Smooth muscle cell (in vitro differentiated cells): ENCODE data around the gene RFPL3. TPM values are rescaled to one million over a fixed set of nuclear protein-coding genes. Genes with fewer than 3 reads are reported as not detected.
"Not testable (repeated sequence)": the region's sequence is repeated elsewhere in the genome, so short reads cannot be mapped to it uniquely, and the experiment has no call there.

Experiments used
- DNase-seq: peaks from one replicate; lab custom pipeline; 2025; ENCODE audit not compliant: unreplicated experiment; lab: John Stamatoyannopoulos, UW
- H2AFZ ChIP-seq: fragments of 200-600 bp; sonication (generic); 2 replicates; pipeline ENCODE4 v1.6.0; 2016; ENCODE audit warnings: antibody characterized with exemption, low read depth, mild to moderate bottlenecking
- H3F3A ChIP-seq: fragments of 200-600 bp; sonication (generic); 2 replicates; pipeline ENCODE4 v1.6.0; 2017; ENCODE audit warnings: antibody characterized with exemption, low read depth
- H3K27ac ChIP-seq: fragments of 200-600 bp; sonication (generic); 2 replicates; pipeline ENCODE4 v1.5.1; 2016; ENCODE audit warnings: low read depth, mild to moderate bottlenecking
- H3K27me3 ChIP-seq: fragments of 200-600 bp; sonication (generic); 2 replicates; pipeline ENCODE4 v1.6.1; 2016; ENCODE audit warnings: low read depth, mild to moderate bottlenecking
- H3K36me3 ChIP-seq: fragments of 200-600 bp; sonication (generic); 2 replicates; pipeline ENCODE4 v1.5.1; 2016; ENCODE audit warnings: low read depth
- H3K4me1 ChIP-seq: fragments of 200-600 bp; sonication (generic); 2 replicates; pipeline ENCODE4 v1.5.1; 2016; ENCODE audit warnings: low read depth
- H3K4me2 ChIP-seq: fragments of 200-600 bp; sonication (generic); 2 replicates; pipeline ENCODE4 v1.6.0; 2016; ENCODE audit warnings: mild to moderate bottlenecking
- H3K4me3 ChIP-seq: fragments of 200-600 bp; sonication (generic); 2 replicates; pipeline ENCODE4 v1.5.1; 2016; ENCODE audit warnings: mild to moderate bottlenecking
- H3K79me2 ChIP-seq: fragments of 200-600 bp; sonication (generic); 2 replicates; pipeline ENCODE4 v1.6.0; 2016; ENCODE audit warnings: low read depth, mild to moderate bottlenecking
- H3K9ac ChIP-seq: fragments of 200-600 bp; sonication (generic); 2 replicates; pipeline ENCODE4 v1.6.0; 2016; ENCODE audit warnings: low read depth
- H3K9me3 ChIP-seq: fragments of 200-600 bp; sonication (generic); replicated peaks from 2 replicates; pipeline ENCODE4 v1.5.1; 2016; ENCODE audit warnings: low read depth
- H4K20me1 ChIP-seq: fragments of 200-600 bp; sonication (generic); 2 replicates; pipeline ENCODE4 v1.6.0; 2016; ENCODE audit warnings: low read depth
- CTCF ChIP-seq: fragments of 200-600 bp; sonication (generic); IDR thresholded peaks from 2 replicates; pipeline ENCODE4 v1.5.1; 2017; ENCODE audit warnings: borderline replicate concordance, mild to moderate bottlenecking, antibody characterized with exemption; ENCODE audit not compliant: insufficient read depth, poor library complexity, severe bottlenecking
- WGBS: methylation state at CpG from one replicate; pipeline ENCODE4 v1.1.7; 2016; ENCODE audit warnings: low lambda C conversion rate; 5-methylcytosine and 5-hydroxymethylcytosine counted together
- polyA plus RNA-seq: library from polyadenylated mRNA; unstranded; fragments of >200 nt; fragmentation: Nextera tagmentation; extraction: Ambion mirVana; gene quantifications from 2 replicates; pipeline ENCODE4 v1.2.1, GENCODE V29; 2016
- total RNA-seq: library from RNA; depleted of rRNA; stranded (reverse); fragments of >200 nt; gene quantifications from 2 replicates; pipeline ENCODE4 v1.2.3, GENCODE V29; 2014

The RFPL3 gene
- total RNA-seq (not detected in 2 replicates), polyA plus RNA-seq (0.26 TPM in 1 of 2 replicates, not detected in the other)

GRCh38 chr22:32357567-32357966 is at the start of gene RFPL3:
Gene RFPL3, plus strand, starts transcription at chr22:32357867. Its CDS starts 205 bp downstream, at chr22:32358072.
- H4K20me1 ChIP-seq, H3K4me1 ChIP-seq, H3K79me2 ChIP-seq, H3K36me3 ChIP-seq, H3K4me2 ChIP-seq, H3K9ac ChIP-seq, H3K9me3 ChIP-seq, H3F3A ChIP-seq, H3K27ac ChIP-seq, H3K27me3 ChIP-seq, H2AFZ ChIP-seq, DNase-seq, H3K4me3 ChIP-seq: not testable (repeated sequence)
- 78% methylated on average over 9 of the region's 9 CpGs for WGBS

GRCh38 chr22:32308191-32308590 is 49.5 kb upstream of the RFPL3 start:
- no peak overlapping the region for H3K9ac ChIP-seq
- no peaks in the 10 kb centered on the region for H3K79me2 ChIP-seq
- no peak overlapping the region for H2AFZ ChIP-seq
- no peaks in the 10 kb centered on the region for H4K20me1 ChIP-seq
- DNase-seq: no peak
- H3K4me3 ChIP-seq: no peak overlapping the region
- peaks cover 1% of the 10 kb centered on the region for H3K27me3 ChIP-seq
- no peaks in the 10 kb centered on the region for H3K36me3 ChIP-seq
- no peak overlapping the region for H3K4me2 ChIP-seq
- H3K9me3 ChIP-seq: no peaks in the 10 kb centered on the region
- WGBS: 87% methylated on average over 7 of the region's 7 CpGs
- H3K4me1 ChIP-seq: no peaks in the 10 kb centered on the region
- no peak for TF ChIP-seq CTCF
- H3K27ac ChIP-seq: no peak overlapping the region
- no peaks in the 10 kb centered on the region for H3F3A ChIP-seq

- Histone ChIP-seq H2AFZ (no peak overlapping the region), H4K20me1 (no peaks in the 10 kb centered on the region), H3K9me3 (no peaks in the 10 kb centered on the region), H3K4me3 (no peak overlapping the region), H3K79me2 (no peaks in the 10 kb centered on the region), H3K27me3 (no peaks in the 10 kb centered on the region), H3K27ac (no peak overlapping the region), H3K4me1 (no peaks in the 10 kb centered on the region), H3K9ac (no peak overlapping the region), H3K36me3 (no peaks in the 10 kb centered on the region), H3F3A (no peaks in the 10 kb centered on the region), H3K4me2 (no peak overlapping the region)
- WGBS: 79% methylated on average over 6 of the region's 6 CpGs
- TF ChIP-seq CTCF: no peak
- no peak for DNase-seq
These were observed 48.7 kb upstream of the RFPL3 start for GRCh38 chr22:32308934-32309333.

- no peak for DNase-seq
- Histone ChIP-seq H3K4me1 (no peaks in the 10 kb centered on the region), H3K36me3 (no peaks in the 10 kb centered on the region), H3K27me3 (no peaks in the 10 kb centered on the region), H4K20me1 (no peaks in the 10 kb centered on the region), H3K79me2 (no peaks in the 10 kb centered on the region), H3K9me3 (no peaks in the 10 kb centered on the region), H3F3A (no peaks in the 10 kb centered on the region), H3K9ac (no peak overlapping the region), H3K4me3 (no peak overlapping the region), H2AFZ (no peak overlapping the region), H3K27ac (no peak overlapping the region), H3K4me2 (no peak overlapping the region)
- no peak for TF ChIP-seq CTCF
- WGBS: 60% methylated on average over 9 of the region's 9 CpGs
These were observed 47.9 kb upstream of the RFPL3 start for GRCh38 chr22:32309585-32310251.
